ENCODE results near the gene ATP11C.

ATP11C gene

GRCh38 chrX:139882299-139882698, 50.6 kb downstream of the ATP11C start:
- Histone ChIP-seq H3K4me1 (ENCODE audit: control insufficient read depth in 1 of 2, insufficient read depth in 2 of 2, low read length in 2 of 2) (peaks cover 0 to 6% of the 10 kb centered on the region in 2 experiments), H3K79me2 (ENCODE audit: control insufficient read depth, insufficient read depth, low read length, poor library complexity) (no peaks in the 10 kb centered on the region), H3K4ac (ENCODE audit: low read depth, low read length) (no peak overlapping the region), H3K14ac (ENCODE audit: low read length) (no peak overlapping the region), H3K4me2 (ENCODE audit: low read length) (no peak overlapping the region), H4K12ac (ENCODE audit: low read depth, low read length) (no peak overlapping the region), H2BK120ac (ENCODE audit: insufficient read depth, low read length, poor library complexity) (no peak overlapping the region), H2BK12ac (ENCODE audit: low read length) (no peak overlapping the region), H3K9me3 (ENCODE audit: insufficient read depth, low read depth, low read length) (no peaks in the 10 kb centered on the region), H3K9ac (ENCODE audit: low read length) (no peak overlapping the region), H4K91ac (ENCODE audit: low read depth, low read length) (no peak overlapping the region), H3K18ac (ENCODE audit: low read length) (no peak overlapping the region), H4K8ac (ENCODE audit: low read depth, low read length) (no peak overlapping the region), H3K27ac (ENCODE audit: low read depth, low read length) (no peak overlapping the region), H3K4me3 (ENCODE audit: low read depth, low read length) (no peak overlapping the region), H2AK5ac (ENCODE audit: low read length) (no peak overlapping the region), H3K27me3 (ENCODE audit: insufficient read depth, low read length) (no peaks in the 10 kb centered on the region), H2BK5ac (ENCODE audit: low read depth, low read length, poor library complexity) (no peak overlapping the region), H3K79me1 (ENCODE audit: low read length) (no peaks in the 10 kb centered on the region), H3K36me3 (ENCODE audit: control insufficient read depth in 1 of 2, insufficient read depth in 2 of 2, low read length in 2 of 2) (no peaks in the 10 kb centered on the region), H2AFZ (ENCODE audit: insufficient read depth, low read length, poor library complexity) (no peak overlapping the region), H3K23ac (ENCODE audit: low read length) (no peak overlapping the region)
- DNase-seq: no peak
- whole genome bisulfite sequencing (ENCODE audit: extremely low coverage, insufficient coverage, insufficient read length): no CpG with 5 or more reads among the region's 2 CpGs

- Histone ChIP-seq H3K36me3 (ENCODE audit: control insufficient read depth in 1 of 2, insufficient read depth in 2 of 2, low read length in 2 of 2) (no peaks in the 10 kb centered on the region), H3K9ac (ENCODE audit: low read length) (no peak overlapping the region), H2BK120ac (ENCODE audit: insufficient read depth, low read length, poor library complexity) (no peak overlapping the region), H2AFZ (ENCODE audit: insufficient read depth, low read length, poor library complexity) (no peak overlapping the region), H3K79me2 (ENCODE audit: control insufficient read depth, insufficient read depth, low read length, poor library complexity) (no peaks in the 10 kb centered on the region), H3K23ac (ENCODE audit: low read length) (no peak overlapping the region), H4K12ac (ENCODE audit: low read depth, low read length) (no peak overlapping the region), H3K4me1 (ENCODE audit: control insufficient read depth in 1 of 2, insufficient read depth in 2 of 2, low read length in 2 of 2) (peaks cover 0 to 6% of the 10 kb centered on the region in 2 experiments), H3K4ac (ENCODE audit: low read depth, low read length) (no peak overlapping the region), H3K27ac (ENCODE audit: low read depth, low read length) (no peak overlapping the region), H4K91ac (ENCODE audit: low read depth, low read length) (no peak overlapping the region), H3K18ac (ENCODE audit: low read length) (no peak overlapping the region), H3K4me3 (ENCODE audit: low read depth, low read length) (no peak overlapping the region), H4K8ac (ENCODE audit: low read depth, low read length) (no peak overlapping the region), H2BK5ac (ENCODE audit: low read depth, low read length, poor library complexity) (no peak overlapping the region), H2AK5ac (ENCODE audit: low read length) (no peak overlapping the region), H2BK12ac (ENCODE audit: low read length) (no peak overlapping the region), H3K4me2 (ENCODE audit: low read length) (no peak overlapping the region), H3K14ac (ENCODE audit: low read length) (no peak overlapping the region), H3K9me3 (ENCODE audit: insufficient read depth, low read depth, low read length) (no peaks in the 10 kb centered on the region), H3K27me3 (ENCODE audit: insufficient read depth, low read length) (no peaks in the 10 kb centered on the region), H3K79me1 (ENCODE audit: low read length) (no peaks in the 10 kb centered on the region)
- WGBS (ENCODE audit: extremely low coverage, insufficient coverage, insufficient read length): no CpG with 5 or more reads among the region's 1 CpG
- DNase-seq: peak; percentile 11 to 71
These were observed 51.3 kb downstream of the ATP11C start for GRCh38 chrX:139881572-139881971.

- Histone ChIP-seq H2BK120ac (ENCODE audit: insufficient read depth, low read length, poor library complexity) (no peak overlapping the region), H3K14ac (ENCODE audit: low read length) (no peak overlapping the region), H3K4me3 (ENCODE audit: low read depth, low read length) (no peak overlapping the region), H3K79me1 (ENCODE audit: low read length) (no peaks in the 10 kb centered on the region), H2BK5ac (ENCODE audit: low read depth, low read length, poor library complexity) (no peak overlapping the region), H4K12ac (ENCODE audit: low read depth, low read length) (no peak overlapping the region), H3K27ac (ENCODE audit: low read depth, low read length) (no peak overlapping the region), H3K36me3 (ENCODE audit: control insufficient read depth in 1 of 2, insufficient read depth in 2 of 2, low read length in 2 of 2) (no peaks in the 10 kb centered on the region), H3K4me2 (ENCODE audit: low read length) (no peak overlapping the region), H3K79me2 (ENCODE audit: control insufficient read depth, insufficient read depth, low read length, poor library complexity) (no peaks in the 10 kb centered on the region), H3K18ac (ENCODE audit: low read length) (no peak overlapping the region), H3K9ac (ENCODE audit: low read length) (no peak overlapping the region), H4K8ac (ENCODE audit: low read depth, low read length) (no peak overlapping the region), H2AK5ac (ENCODE audit: low read length) (no peak overlapping the region), H4K91ac (ENCODE audit: low read depth, low read length) (no peak overlapping the region), H2AFZ (ENCODE audit: insufficient read depth, low read length, poor library complexity) (no peak overlapping the region), H3K9me3 (ENCODE audit: insufficient read depth, low read depth, low read length) (no peaks in the 10 kb centered on the region), H3K4ac (ENCODE audit: low read depth, low read length) (no peak overlapping the region), H3K23ac (ENCODE audit: low read length) (no peak overlapping the region), H3K4me1 (ENCODE audit: control insufficient read depth in 1 of 2, insufficient read depth in 2 of 2, low read length in 2 of 2) (peaks cover 0 to 6% of the 10 kb centered on the region in 2 experiments), H3K27me3 (ENCODE audit: insufficient read depth, low read length) (no peaks in the 10 kb centered on the region), H2BK12ac (ENCODE audit: low read length) (no peak overlapping the region)
- DNase-seq: peak; percentile 36 to 57
- no CpG with 5 or more reads among the region's 4 CpGs for WGBS (ENCODE audit: extremely low coverage, insufficient coverage, insufficient read length)
These were observed 51.7 kb downstream of the ATP11C start for GRCh38 chrX:139881130-139881529.

GRCh38 chrX:139877710-139878414, 55.0 kb downstream of the ATP11C start:
- Histone ChIP-seq H3K4ac (ENCODE audit: low read depth, low read length) (no peak overlapping the region), H2AK5ac (ENCODE audit: low read length) (no peak overlapping the region)

More at GRCh38 chrX:139877710-139878414, 55.0 kb downstream of the ATP11C start:
- Histone ChIP-seq H4K12ac (ENCODE audit: low read depth, low read length) (no peak overlapping the region), H2BK120ac (ENCODE audit: insufficient read depth, low read length, poor library complexity) (no peak overlapping the region), H3K79me1 (ENCODE audit: low read length) (no peaks in the 10 kb centered on the region), H2BK5ac (ENCODE audit: low read depth, low read length, poor library complexity) (no peak overlapping the region), H3K4me1 (ENCODE audit: control insufficient read depth in 1 of 2, insufficient read depth in 2 of 2, low read length in 2 of 2) (peaks cover 0 to 6% of the 10 kb centered on the region in 2 experiments), H3K4me2 (ENCODE audit: low read length) (no peak overlapping the region), H3K14ac (ENCODE audit: low read length) (no peak overlapping the region), H3K36me3 (ENCODE audit: control insufficient read depth in 1 of 2, insufficient read depth in 2 of 2, low read length in 2 of 2) (no peaks in the 10 kb centered on the region), H3K27ac (ENCODE audit: low read depth, low read length) (no peak overlapping the region), H3K27me3 (ENCODE audit: insufficient read depth, low read length) (no peaks in the 10 kb centered on the region), H3K18ac (ENCODE audit: low read length) (no peak overlapping the region), H3K9me3 (ENCODE audit: insufficient read depth, low read depth, low read length) (no peaks in the 10 kb centered on the region), H3K4me3 (ENCODE audit: low read depth, low read length) (no peak overlapping the region), H3K79me2 (ENCODE audit: control insufficient read depth, insufficient read depth, low read length, poor library complexity) (no peaks in the 10 kb centered on the region), H2AFZ (ENCODE audit: insufficient read depth, low read length, poor library complexity) (no peak overlapping the region), H2BK12ac (ENCODE audit: low read length) (no peak overlapping the region), H4K91ac (ENCODE audit: low read depth, low read length) (no peak overlapping the region), H4K8ac (ENCODE audit: low read depth, low read length) (no peak overlapping the region), H3K23ac (ENCODE audit: low read length) (no peak overlapping the region), H3K9ac (ENCODE audit: low read length) (no peak overlapping the region)
- DNase-seq: no peak
- WGBS (ENCODE audit: extremely low coverage, insufficient coverage, insufficient read length): no CpG with 5 or more reads among the region's 11 CpGs
